Fibroblast of villous mesenchyme (primary cell): ENCODE data around the gene ADAMTSL1. TPM values are rescaled to one million over a fixed set of nuclear protein-coding genes. Genes with fewer than 3 reads are reported as not detected.

Experiments used
- DNase-seq: peaks from one replicate; pipeline ENCODE4 v3.0.0-alpha.2; 2010; ENCODE audit warnings: low read depth
- H3K4me3 ChIP-seq: 2 replicates; pipeline ENCODE4 v1.5.1; 2011; ENCODE audit warnings: low read depth, mild to moderate bottlenecking, low read length
- CTCF ChIP-seq: IDR thresholded peaks from 2 replicates; pipeline ENCODE4 v1.5.1; 2012; ENCODE audit warnings: low read depth, mild to moderate bottlenecking, low read length; ENCODE audit not compliant: insufficient read depth
- total RNA-seq: library from RNA; depleted of rRNA; stranded (reverse); fragments of >200 nt; gene quantifications from 2 replicates; pipeline ENCODE4 v1.2.3, GENCODE V29; 2012

Gene ADAMTSL1
- total RNA-seq, 1 donor = 3.0 TPM

GRCh38 chr9:18666986-18667772 lies 193.2 kb downstream of the ADAMTSL1 start:
- no peak overlapping the region for H3K4me3 ChIP-seq
- no peak for TF ChIP-seq CTCF
- no peak for DNase-seq

- no peak for DNase-seq
- TF ChIP-seq CTCF = no peak
- H3K4me3 ChIP-seq = no peak overlapping the region
Measured at GRCh38 chr9:18668944-18669343, 195.0 kb downstream of the ADAMTSL1 start.

DNA sequence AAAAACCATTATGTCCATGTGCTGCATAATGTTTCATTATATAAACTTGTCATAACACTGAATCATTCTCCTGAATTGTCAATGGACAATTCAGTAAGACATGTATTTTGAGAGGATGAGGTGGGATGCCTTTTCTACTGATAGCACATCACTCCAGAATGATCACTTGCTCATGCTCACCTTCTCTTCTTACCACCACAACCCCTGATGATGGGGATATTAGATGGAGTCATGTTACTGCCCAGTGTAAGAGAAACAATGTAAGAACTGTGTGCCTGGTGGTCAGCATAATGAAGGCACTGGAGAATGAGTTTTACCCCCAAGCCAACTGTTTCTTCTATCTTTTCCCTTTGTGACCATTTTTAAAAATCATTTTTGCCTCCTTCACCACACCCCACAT lies 198.8 kb downstream of the ADAMTSL1 start:
- no peak overlapping the region for H3K4me3 ChIP-seq
- DNase-seq = no peak
- no peak for TF ChIP-seq CTCF

DNA sequence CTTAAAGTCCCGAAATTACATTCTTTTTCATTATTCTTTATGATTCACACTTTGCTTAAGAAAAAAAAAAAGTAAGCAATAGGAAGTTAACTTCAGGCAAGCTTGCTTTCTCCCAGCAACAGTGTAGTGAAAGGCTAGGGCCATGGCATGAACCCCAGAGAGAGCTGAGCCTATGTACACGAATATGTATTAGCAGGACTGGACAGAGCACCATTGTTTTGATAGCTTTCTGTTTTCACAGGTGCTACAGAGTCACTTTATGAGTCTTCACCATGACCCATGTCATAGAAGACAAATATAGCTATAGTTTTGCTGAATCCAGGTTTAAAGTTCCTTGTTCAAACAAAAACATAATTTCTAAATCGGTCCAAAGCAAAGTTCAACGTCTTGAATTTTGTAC lies 199.2 kb downstream of the ADAMTSL1 start:
- H3K4me3 ChIP-seq = no peak overlapping the region
- TF ChIP-seq CTCF = no peak
- DNase-seq = no peak

- DNase-seq = no peak
- H3K4me3 ChIP-seq = no peak overlapping the region
- TF ChIP-seq CTCF = no peak
Measured at GRCh38 chr9:18675332-18675731, 201.4 kb downstream of the ADAMTSL1 start.

GRCh38 chr9:18675973-18676372 lies 202.0 kb downstream of the ADAMTSL1 start:
- no peak overlapping the region for H3K4me3 ChIP-seq
- no peak for TF ChIP-seq CTCF
- no peak for DNase-seq

DNA sequence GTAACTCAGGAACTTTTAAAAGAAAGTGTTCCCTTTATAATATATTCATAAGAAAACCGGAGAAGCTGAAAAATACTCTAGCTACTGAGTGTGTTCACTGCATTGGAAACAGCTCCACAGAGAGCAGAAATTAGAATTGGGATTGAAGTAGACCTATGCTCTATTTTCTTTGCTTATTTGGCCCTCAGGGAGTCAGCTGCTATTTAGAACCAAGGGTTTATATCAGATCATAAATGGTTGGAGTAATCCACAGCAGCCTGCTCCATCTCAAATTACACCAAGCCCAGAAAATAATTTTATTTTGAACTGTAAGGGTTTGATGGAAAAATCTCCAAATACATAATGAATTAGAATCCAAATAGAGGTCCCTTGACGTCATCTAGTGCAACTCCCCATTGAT lies 202.6 kb downstream of the ADAMTSL1 start:
- no peak for TF ChIP-seq CTCF
- no peak overlapping the region for H3K4me3 ChIP-seq
- no peak for DNase-seq
